ENCODE results near the gene STRBP. TPM values are rescaled to one million over a fixed set of nuclear protein-coding genes. Genes with fewer than 3 reads are reported as not detected.

STRBP gene
- total and polyA plus RNA-seq, 3 donors from 2014 or later: 47.8 to 102 (median 66.5) TPM

GRCh38 chr9:123169926-123170325 lies 98.5 kb downstream of the STRBP start:
- intact Hi-C loops (cut with DNase I; ENCODE audit: low total_unique reads): no loop called here
- no peaks in the 10 kb centered on the region for H3K9me3 ChIP-seq
- H3K27ac ChIP-seq: no peak overlapping the region
- H3K36me3 ChIP-seq (ENCODE audit: low read depth, missing control alignments): no peaks in the 10 kb centered on the region
- WGBS, 2 donors: 83 to 84% methylated on average over 3 of the region's 3 CpGs
- H3K27me3 ChIP-seq: no peaks in the 10 kb centered on the region
- no peak overlapping the region for H3K4me3 ChIP-seq
- DNase-seq: no peak
- H3K4me1 ChIP-seq: no peaks in the 10 kb centered on the region
- TF ChIP-seq CTCF (IDR thresholded peaks at IDR 0.05) (no peak), POLR2A (IDR thresholded peaks at IDR 0.05) (no peak)

GRCh38 chr9:123168586-123168985 lies 99.8 kb downstream of the STRBP start:
- Histone ChIP-seq H3K9me3 (no peaks in the 10 kb centered on the region), H3K4me1 (peaks cover 7% of the 10 kb centered on the region), H3K27ac (no peak overlapping the region), H3K4me3 (no peak overlapping the region), H3K27me3 (no peaks in the 10 kb centered on the region), H3K36me3 (ENCODE audit: low read depth, missing control alignments) (no peaks in the 10 kb centered on the region)
- 87 to 88% methylated on average over 2 of the region's 2 CpGs for WGBS, 2 donors
- DNase-seq: no peak
- intact Hi-C loops (cut with DNase I; ENCODE audit: low total_unique reads): no loop called here
- TF ChIP-seq POLR2A (IDR thresholded peaks at IDR 0.05): no peak
- no peak for TF ChIP-seq CTCF (IDR thresholded peaks at IDR 0.05)

GRCh38 chr9:123167474-123167873 lies 100.9 kb downstream of the STRBP start:
- no peaks in the 10 kb centered on the region for H3K36me3 ChIP-seq (ENCODE audit: low read depth, missing control alignments)
- no peak for DNase-seq
- no peaks in the 10 kb centered on the region for H3K27me3 ChIP-seq
- no peak overlapping the region for H3K27ac ChIP-seq
- intact Hi-C loops (cut with DNase I; ENCODE audit: low total_unique reads): no loop called here
- no peaks in the 10 kb centered on the region for H3K9me3 ChIP-seq
- H3K4me1 ChIP-seq: peaks cover 7% of the 10 kb centered on the region
- no peak overlapping the region for H3K4me3 ChIP-seq
- TF ChIP-seq CTCF (IDR thresholded peaks at IDR 0.05) (no peak), POLR2A (IDR thresholded peaks at IDR 0.05) (no peak)
- WGBS, 2 donors: 73 to 90% methylated on average over 1 of the region's 1 CpG

- DNase-seq: no peak
- H3K9me3 ChIP-seq: no peaks in the 10 kb centered on the region
- H3K27ac ChIP-seq: no peak overlapping the region
- H3K27me3 ChIP-seq: no peaks in the 10 kb centered on the region
- intact Hi-C loops (cut with DNase I; ENCODE audit: low total_unique reads): no loop called here
- no peaks in the 10 kb centered on the region for H3K36me3 ChIP-seq (ENCODE audit: low read depth, missing control alignments)
- no peak overlapping the region for H3K4me3 ChIP-seq
- peaks cover 7% of the 10 kb centered on the region for H3K4me1 ChIP-seq
- WGBS, 2 donors: 92 to 100% methylated on average over 1 of the region's 1 CpG
- TF ChIP-seq CTCF (IDR thresholded peaks at IDR 0.05): no peak
- no peak for TF ChIP-seq POLR2A (IDR thresholded peaks at IDR 0.05)
These were observed 102.6 kb downstream of the STRBP start for GRCh38 chr9:123165813-123166212.

- H3K27me3 ChIP-seq: no peaks in the 10 kb centered on the region
- intact Hi-C loops (cut with DNase I; ENCODE audit: low total_unique reads): no loop called here
- no peak for DNase-seq
- no peak for TF ChIP-seq CTCF (IDR thresholded peaks at IDR 0.05)
- TF ChIP-seq POLR2A (IDR thresholded peaks at IDR 0.05): no peak
- peaks cover 7% of the 10 kb centered on the region for H3K4me1 ChIP-seq
- WGBS, 2 donors: 85 to 100% methylated on average over 2 of the region's 2 CpGs
- no peaks in the 10 kb centered on the region for H3K9me3 ChIP-seq
- H3K36me3 ChIP-seq (ENCODE audit: low read depth, missing control alignments): no peaks in the 10 kb centered on the region
- H3K27ac ChIP-seq: peak overlapping the region in 1 of 2 donors; percentile 7
- H3K4me3 ChIP-seq: no peak overlapping the region
These were observed 104.1 kb downstream of the STRBP start for GRCh38 chr9:123164285-123164684.

All from testis (tissue), 3 donors.